IgD-negative memory B cell (primary cell): ENCODE results near the gene ACTL6B. TPM values are rescaled to one million over a fixed set of nuclear protein-coding genes. Genes with fewer than 3 reads are reported as not detected.

Source experiments
- H3K27ac Mint-ChIP-seq, 3 donors: one replicate each; pipeline ENCODE4 v1.8.0; 2020 to 2022; ENCODE audit warnings: mild to moderate bottlenecking in 3 of 3, mixed read lengths in 3 of 3, moderate library complexity in 1 of 3
- H3K27me3 Mint-ChIP-seq: one replicate; pipeline ENCODE4 v1.8.0; 2021; ENCODE audit warnings: mixed read lengths
- H3K36me3 Mint-ChIP-seq: one replicate; pipeline ENCODE4 v1.8.0; 2020; ENCODE audit warnings: mild to moderate bottlenecking, mixed read lengths
- H3K4me1 Mint-ChIP-seq, 3 donors: one replicate each; pipeline ENCODE4 v1.8.0; 2020 to 2022; ENCODE audit warnings: mixed read lengths in 3 of 3, mild to moderate bottlenecking in 1 of 3
- H3K4me3 Mint-ChIP-seq, 4 donors: one replicate each; pipeline ENCODE4 v1.8.0; 2020 to 2022; ENCODE audit warnings: mild to moderate bottlenecking in 4 of 4, mixed read lengths in 4 of 4, moderate library complexity in 3 of 4
- H3K9me3 Mint-ChIP-seq, 3 donors: one replicate each; pipeline ENCODE4 v1.8.0; 2020 to 2021; ENCODE audit warnings: mixed read lengths in 3 of 3, mild to moderate bottlenecking in 1 of 3
- polyA plus RNA-seq: library from polyadenylated mRNA; unstranded; fragments of 300-500 nt; fragmentation: Illumina TruSeq; gene quantifications from one replicate; pipeline ENCODE4 v1.2.3, GENCODE V29; 2021

The ACTL6B gene
- polyA plus RNA-seq, 1 donor from 2014 or later = not detected

GRCh38 chr7:100687261-100687660, 31.0 kb upstream of the ACTL6B start:
- no peak overlapping the region for H3K4me3 Mint-ChIP-seq
- H3K4me1 Mint-ChIP-seq = peaks cover 8 to 13% (median 9%) of the 10 kb centered on the region in 3 donors
- no peaks in the 10 kb centered on the region for H3K36me3 Mint-ChIP-seq

DNA sequence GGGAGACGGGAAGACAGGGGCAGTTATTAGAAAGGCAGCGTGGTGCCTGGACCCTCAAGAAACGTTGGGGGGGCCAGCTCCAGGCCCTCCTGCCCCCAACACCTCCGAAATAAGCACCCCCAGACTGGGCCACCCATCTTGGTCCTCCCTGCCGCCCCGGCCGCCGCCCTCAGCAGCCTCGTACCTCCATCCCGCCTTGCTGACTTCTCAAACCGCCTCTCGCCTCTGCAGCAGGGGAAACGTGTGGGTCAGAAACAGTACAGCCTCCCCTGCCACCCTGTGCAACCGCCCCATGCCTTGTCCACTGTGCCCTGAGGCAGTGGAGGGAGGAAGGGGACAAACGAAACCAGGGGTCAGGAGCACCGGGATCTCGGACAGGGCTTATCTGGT, 30.6 kb upstream of the ACTL6B start:
- H3K9me3 Mint-ChIP-seq = no peaks in the 10 kb centered on the region
- H3K27me3 Mint-ChIP-seq = no peaks in the 10 kb centered on the region
- H3K36me3 Mint-ChIP-seq = no peaks in the 10 kb centered on the region
- H3K4me3 Mint-ChIP-seq = no peak overlapping the region
- H3K4me1 Mint-ChIP-seq = peaks cover 4 to 10% (median 5%) of the 10 kb centered on the region in 3 donors
- H3K27ac Mint-ChIP-seq = no peak overlapping the region

More at GRCh38 chr7:100687261-100687660, 31.0 kb upstream of the ACTL6B start:
- no peaks in the 10 kb centered on the region for H3K9me3 Mint-ChIP-seq
- no peaks in the 10 kb centered on the region for H3K27me3 Mint-ChIP-seq
- H3K27ac Mint-ChIP-seq = no peak overlapping the region

DNA sequence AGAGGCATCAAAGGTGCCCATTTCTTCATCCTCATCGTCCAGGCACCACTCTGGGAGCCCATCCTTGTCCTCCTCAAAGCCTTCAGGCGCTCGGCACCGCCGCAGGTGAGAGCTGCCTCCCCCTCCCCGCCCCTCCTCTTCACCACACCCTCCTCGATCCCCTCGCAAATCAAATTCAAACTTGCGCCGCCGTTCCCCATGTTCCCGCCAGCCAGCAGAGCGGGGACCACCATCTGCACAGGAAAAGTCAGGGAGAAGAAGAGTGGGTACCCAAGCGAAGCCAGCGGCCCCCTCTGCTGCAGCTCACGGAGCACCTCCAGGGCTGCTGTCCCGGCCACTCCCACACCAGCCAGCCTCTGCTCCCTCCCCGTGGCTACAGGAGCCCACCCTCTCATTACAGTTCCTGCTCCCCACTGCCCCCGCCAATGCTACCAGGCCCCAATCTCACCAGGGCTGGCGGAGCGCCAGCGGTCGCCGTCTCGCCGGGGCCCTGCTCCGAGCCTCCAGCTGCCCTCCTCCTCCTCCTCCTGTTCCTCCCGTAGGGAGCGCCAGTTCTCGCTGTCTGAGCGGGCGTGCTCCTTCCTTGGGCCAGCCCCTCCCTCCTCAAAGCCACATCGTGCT, 30.1 kb upstream of the ACTL6B start:
- H3K9me3 Mint-ChIP-seq = no peaks in the 10 kb centered on the region
- H3K27ac Mint-ChIP-seq = no peak overlapping the region
- H3K27me3 Mint-ChIP-seq = no peaks in the 10 kb centered on the region
- H3K4me1 Mint-ChIP-seq = peaks cover 0 to 7% (median 1%) of the 10 kb centered on the region in 3 donors
- H3K4me3 Mint-ChIP-seq = no peak overlapping the region
- H3K36me3 Mint-ChIP-seq = no peaks in the 10 kb centered on the region

GRCh38 chr7:100685631-100686145, 29.4 kb upstream of the ACTL6B start:
- H3K4me3 Mint-ChIP-seq = peak overlapping the region in 1 of 4 donors; percentile 40
- peaks cover 0 to 7% (median 1%) of the 10 kb centered on the region in 3 donors for H3K4me1 Mint-ChIP-seq
- H3K27me3 Mint-ChIP-seq = no peaks in the 10 kb centered on the region
- H3K27ac Mint-ChIP-seq = peak overlapping the region in 1 of 3 donors; percentile 32
- no peaks in the 10 kb centered on the region for H3K9me3 Mint-ChIP-seq
- H3K36me3 Mint-ChIP-seq = no peaks in the 10 kb centered on the region

DNA sequence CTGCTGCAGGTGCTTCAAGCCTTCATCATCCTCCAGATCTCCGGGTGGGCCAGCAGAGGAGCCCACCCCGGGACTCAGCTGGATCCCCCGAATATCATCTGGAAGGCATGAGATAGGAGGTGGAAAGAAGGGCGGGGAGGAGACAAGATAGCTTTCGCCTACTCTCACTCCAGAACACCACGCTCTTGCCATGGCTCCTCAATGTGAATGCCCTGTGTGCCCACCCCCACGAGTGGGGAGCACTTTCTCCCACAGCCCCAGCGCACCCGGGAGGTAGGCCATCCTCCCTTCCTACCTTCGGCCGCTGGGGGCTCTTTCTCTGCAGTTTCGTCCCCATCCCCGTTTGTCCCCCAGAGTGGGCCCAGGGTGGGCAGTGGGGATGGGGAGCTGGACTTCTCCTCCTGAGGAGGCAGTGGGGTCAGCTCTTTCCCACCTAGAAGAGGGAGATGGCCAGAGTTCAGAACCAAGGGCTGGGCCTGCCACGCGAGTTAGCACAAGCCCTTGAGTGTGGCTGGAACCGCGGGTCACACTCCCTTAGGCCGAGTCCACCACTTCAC, 28.9 kb upstream of the ACTL6B start:
- H3K27me3 Mint-ChIP-seq = no peaks in the 10 kb centered on the region
- H3K27ac Mint-ChIP-seq = peak overlapping the region in 1 of 3 donors; percentile 32
- H3K9me3 Mint-ChIP-seq = no peaks in the 10 kb centered on the region
- no peaks in the 10 kb centered on the region for H3K36me3 Mint-ChIP-seq
- peaks cover 0 to 6% (median 1%) of the 10 kb centered on the region in 3 donors for H3K4me1 Mint-ChIP-seq
- peak overlapping the region in 1 of 4 donors; percentile 40 for H3K4me3 Mint-ChIP-seq

- H3K27me3 Mint-ChIP-seq = no peaks in the 10 kb centered on the region
- H3K4me3 Mint-ChIP-seq = no peak overlapping the region
- H3K36me3 Mint-ChIP-seq = no peaks in the 10 kb centered on the region
- H3K9me3 Mint-ChIP-seq = no peaks in the 10 kb centered on the region
- H3K4me1 Mint-ChIP-seq = peaks cover 0 to 1% (median 1%) of the 10 kb centered on the region in 3 donors
- no peak overlapping the region for H3K27ac Mint-ChIP-seq
Measured at GRCh38 chr7:100684534-100685042, 28.3 kb upstream of the ACTL6B start.

DNA sequence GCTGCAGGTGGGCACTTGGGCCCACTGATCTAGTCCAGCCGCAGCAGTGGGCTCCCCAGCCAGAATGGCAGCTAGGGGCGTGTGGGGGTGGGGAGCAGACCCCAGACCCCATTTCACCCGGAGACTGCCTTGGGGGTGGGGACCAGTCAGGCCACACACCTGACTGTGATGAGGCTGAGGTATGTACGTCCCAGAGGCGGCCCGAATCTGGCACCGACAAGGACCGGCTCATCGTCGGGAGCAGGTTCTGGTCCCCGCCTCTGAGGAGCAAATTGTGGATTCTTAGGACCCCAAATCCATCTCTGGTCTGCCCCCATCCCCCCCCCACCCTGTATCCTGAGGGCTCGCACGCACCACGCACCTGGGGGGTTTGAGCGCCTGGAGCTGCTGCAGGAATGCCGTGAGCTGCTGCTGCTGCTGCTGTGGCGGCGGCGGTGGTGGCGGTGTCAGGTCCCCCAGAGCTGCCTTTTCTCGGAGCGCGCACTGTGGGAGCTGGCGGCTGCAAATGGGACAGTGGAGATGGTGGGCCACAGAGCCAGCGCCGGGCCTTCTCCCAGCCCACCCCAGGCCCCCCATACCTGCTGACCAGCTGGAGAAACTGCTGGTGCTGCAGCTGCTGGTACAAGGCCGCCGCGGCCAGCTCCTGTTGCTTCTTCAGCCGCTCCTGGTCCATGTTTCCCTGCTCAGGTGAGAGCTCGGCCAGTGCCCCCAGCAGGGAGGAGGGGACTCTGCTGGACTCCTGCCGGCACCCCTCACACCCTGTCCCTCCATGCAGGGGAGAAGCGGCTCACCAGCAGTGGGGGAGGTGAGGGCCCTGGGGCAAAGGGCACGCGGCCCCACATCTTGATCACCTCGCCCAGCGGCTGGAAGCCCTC, 27.6 kb upstream of the ACTL6B start:
- Mint-ChIP-seq H3K36me3 (no peaks in the 10 kb centered on the region), H3K27ac (no peak overlapping the region), H3K9me3 (no peaks in the 10 kb centered on the region), H3K4me1 (no peaks in the 10 kb centered on the region), H3K27me3 (no peaks in the 10 kb centered on the region), H3K4me3 (no peak overlapping the region)

GRCh38 chr7:100682991-100683658, 26.9 kb upstream of the ACTL6B start:
- H3K36me3 Mint-ChIP-seq = no peaks in the 10 kb centered on the region
- peaks cover 0 to 2% (median 0%) of the 10 kb centered on the region in 3 donors for H3K4me1 Mint-ChIP-seq
- no peaks in the 10 kb centered on the region for H3K9me3 Mint-ChIP-seq
- no peak overlapping the region for H3K27ac Mint-ChIP-seq
- peak overlapping the region in 1 of 4 donors; percentile 52 for H3K4me3 Mint-ChIP-seq
- H3K27me3 Mint-ChIP-seq = no peaks in the 10 kb centered on the region

- Mint-ChIP-seq H3K4me3 (no peak overlapping the region), H3K27me3 (no peaks in the 10 kb centered on the region), H3K36me3 (no peaks in the 10 kb centered on the region), H3K9me3 (no peaks in the 10 kb centered on the region), H3K4me1 (peaks cover 0 to 5% (median 2%) of the 10 kb centered on the region in 3 donors), H3K27ac (no peak overlapping the region)
Measured at GRCh38 chr7:100682228-100682741, 26.0 kb upstream of the ACTL6B start.

GRCh38 chr7:100681491-100682227, 25.4 kb upstream of the ACTL6B start:
- Mint-ChIP-seq H3K9me3 (no peaks in the 10 kb centered on the region), H3K27me3 (no peaks in the 10 kb centered on the region), H3K27ac (peak overlapping the region in 1 of 3 donors; percentile 39), H3K4me1 (peaks cover 0 to 5% (median 2%) of the 10 kb centered on the region in 3 donors), H3K4me3 (no peak overlapping the region), H3K36me3 (no peaks in the 10 kb centered on the region)

DNA sequence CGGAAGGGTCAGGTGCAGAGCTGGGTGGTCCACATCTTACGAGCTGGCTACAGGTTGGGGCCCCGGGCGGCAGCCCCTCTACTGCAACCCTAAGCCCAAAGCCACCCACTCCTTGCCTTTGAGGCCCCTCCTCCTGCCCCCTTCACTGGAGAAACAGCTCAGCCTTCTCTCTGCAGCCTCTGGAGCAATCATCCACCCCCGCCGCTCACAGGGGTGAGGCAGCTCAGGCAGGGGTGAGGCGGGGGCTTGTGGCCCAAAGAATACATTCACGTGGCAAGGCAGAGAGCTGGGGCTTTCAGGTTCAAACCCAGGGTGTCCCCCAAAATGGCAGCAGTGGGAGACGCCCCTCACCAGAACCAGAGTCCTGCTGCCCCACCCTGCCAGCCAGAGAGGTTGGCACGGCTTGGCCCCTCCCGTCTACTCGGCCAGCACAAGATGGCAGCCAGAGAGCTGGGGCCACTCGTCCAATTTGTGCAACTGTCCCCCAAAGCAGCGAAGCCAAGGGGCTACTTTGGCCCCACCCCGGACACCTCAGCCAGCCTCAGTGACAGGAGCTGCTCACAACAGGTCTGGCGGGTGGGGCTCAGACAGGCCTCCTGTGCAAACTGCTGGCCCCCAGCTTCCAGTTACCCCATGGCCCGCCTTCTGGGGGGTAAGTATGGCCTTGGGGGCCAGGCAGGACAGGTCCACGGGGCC, 24.5 kb upstream of the ACTL6B start:
- Mint-ChIP-seq H3K27ac (peak overlapping the region in 1 of 3 donors; percentile 45), H3K4me3 (peak overlapping the region in 1 of 4 donors; percentile 57), H3K36me3 (no peaks in the 10 kb centered on the region)

DNA sequence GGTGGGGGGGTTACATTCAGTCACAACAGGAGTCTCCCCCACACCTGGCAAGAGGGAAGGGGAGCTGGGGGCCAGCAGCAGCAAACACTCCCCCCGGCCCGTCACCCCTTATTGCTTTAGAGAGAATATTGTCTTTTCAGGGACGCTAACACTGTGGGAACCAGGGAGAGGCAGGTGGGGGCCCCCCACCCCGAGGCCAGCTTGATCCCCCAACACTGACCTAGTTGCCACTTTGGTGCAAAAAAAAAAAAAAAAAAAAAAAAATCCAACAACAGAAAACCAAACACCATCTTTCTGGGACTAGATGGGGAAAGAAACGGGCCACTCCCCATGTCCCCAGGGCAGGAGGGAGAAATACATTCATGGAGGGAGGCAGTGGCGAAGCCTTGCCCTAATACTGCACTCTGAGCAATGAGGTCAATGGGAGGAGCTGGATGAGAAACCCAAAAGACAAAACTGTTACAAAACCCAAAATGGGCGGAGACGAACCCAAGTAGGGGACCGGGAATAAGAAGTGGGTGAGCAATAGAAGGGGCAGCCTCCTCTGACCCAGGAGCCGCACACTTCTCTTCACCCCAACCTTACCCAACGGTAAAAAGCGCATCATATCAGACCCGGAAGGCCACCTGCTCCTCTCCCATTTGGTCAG, 23.8 kb upstream of the ACTL6B start:
- no peaks in the 10 kb centered on the region for H3K36me3 Mint-ChIP-seq
- peaks cover 0 to 5% (median 2%) of the 10 kb centered on the region in 3 donors for H3K4me1 Mint-ChIP-seq
- H3K9me3 Mint-ChIP-seq = no peaks in the 10 kb centered on the region
- no peaks in the 10 kb centered on the region for H3K27me3 Mint-ChIP-seq
- peak overlapping the region in 1 of 3 donors; percentile 45 for H3K27ac Mint-ChIP-seq
- peak overlapping the region in 1 of 4 donors; percentile 57 for H3K4me3 Mint-ChIP-seq

More for the DNA sequence above, 24.5 kb upstream of the ACTL6B start:
- Mint-ChIP-seq H3K4me1 (peaks cover 0 to 5% (median 2%) of the 10 kb centered on the region in 3 donors), H3K9me3 (no peaks in the 10 kb centered on the region), H3K27me3 (no peaks in the 10 kb centered on the region)
